ENCODE results near the gene ST6GAL1.
"Not testable (repeated sequence)": the region's sequence is repeated elsewhere in the genome, so short reads cannot be mapped to it uniquely, and the experiment has no call there.

Gene ST6GAL1

GRCh38 chr3:186973702-186974101, 43.4 kb downstream of the ST6GAL1 start:
- no peak for DNase-seq

- no peak for DNase-seq
Observed at GRCh38 chr3:186974824-186975313, 44.5 kb downstream of the ST6GAL1 start.

- no peak for DNase-seq
Observed at GRCh38 chr3:186975726-186976125, 45.4 kb downstream of the ST6GAL1 start.

- DNase-seq: no peak
Observed at GRCh38 chr3:186976837-186977750, 46.8 kb downstream of the ST6GAL1 start.

GRCh38 chr3:186978712-186979111, 48.4 kb downstream of the ST6GAL1 start:
- DNase-seq: no peak

- DNase-seq: no peak
Observed at GRCh38 chr3:186979852-186980251, 49.5 kb downstream of the ST6GAL1 start.

- DNase-seq: no peak
Observed at GRCh38 chr3:186980989-186981388, 50.7 kb downstream of the ST6GAL1 start.

GRCh38 chr3:186983659-186984058, 53.3 kb downstream of the ST6GAL1 start:
- no peak for DNase-seq

GRCh38 chr3:186984064-186984463, 53.7 kb downstream of the ST6GAL1 start:
- no peak for DNase-seq

GRCh38 chr3:186985661-186986364, 55.5 kb downstream of the ST6GAL1 start:
- DNase-seq: no peak

- DNase-seq: no peak
Observed at GRCh38 chr3:186986406-186986805, 56.1 kb downstream of the ST6GAL1 start.

- DNase-seq: no peak
Observed at GRCh38 chr3:186986816-186987215, 56.5 kb downstream of the ST6GAL1 start.

GRCh38 chr3:186988806-186989205, 58.5 kb downstream of the ST6GAL1 start:
- DNase-seq: no peak

- no peak for DNase-seq
Observed at GRCh38 chr3:186989429-186989828, 59.1 kb downstream of the ST6GAL1 start.

- DNase-seq: no peak
Observed at GRCh38 chr3:186990277-186990676, 60.0 kb downstream of the ST6GAL1 start.

GRCh38 chr3:186990878-186991308, 60.6 kb downstream of the ST6GAL1 start:
- DNase-seq: no peak

- no peak for DNase-seq
Observed at GRCh38 chr3:186991470-186991869, 61.1 kb downstream of the ST6GAL1 start.

- not testable (repeated sequence) for DNase-seq
Observed at GRCh38 chr3:186992096-186992495, 61.8 kb downstream of the ST6GAL1 start.

GRCh38 chr3:186993210-186993782, 63.0 kb downstream of the ST6GAL1 start:
- DNase-seq: no peak

GRCh38 chr3:186994000-186994955, 64.0 kb downstream of the ST6GAL1 start:
- DNase-seq: no peak

- DNase-seq: no peak
Observed at GRCh38 chr3:186996356-186996755, 66.0 kb downstream of the ST6GAL1 start.

GRCh38 chr3:186997061-186997460, 66.7 kb downstream of the ST6GAL1 start:
- DNase-seq: no peak

Measured in NCI-H2227 treated with DMSO at 0.1 percent for 48 hours (cell line).